ENCODE data around the gene LMX1A. TPM values are rescaled to one million over a fixed set of nuclear protein-coding genes. Genes with fewer than 3 reads are reported as not detected.

The LMX1A gene
- polyA plus RNA-seq, 5 donors, result 0.04 to 0.07 TPM; not detected in 3

DNA sequence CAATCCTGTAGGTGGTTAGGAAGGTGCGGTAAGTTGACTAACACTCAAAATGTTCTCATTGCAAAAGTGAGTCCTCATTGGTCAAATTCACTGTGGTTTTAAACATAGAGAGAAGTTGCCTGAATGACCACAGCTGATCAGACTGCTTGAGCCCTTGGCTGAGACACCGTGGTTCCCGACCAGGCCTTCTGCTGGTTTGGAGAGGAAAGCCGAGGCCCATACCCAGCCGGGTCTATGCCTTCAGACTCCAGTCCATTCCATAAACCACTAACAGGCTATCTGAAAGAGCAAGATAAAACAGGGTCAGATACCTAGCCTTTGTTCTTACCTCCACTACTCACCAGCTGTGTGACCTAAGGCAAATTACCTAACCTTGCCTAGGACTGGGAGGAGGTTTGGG, 133.9 kb downstream of the LMX1A start:
- no peak for DNase-seq

- DNase-seq, result no peak
Measured at GRCh38 chr1:165218731-165219130, 137.8 kb downstream of the LMX1A start.

- DNase-seq, result no peak
Measured at GRCh38 chr1:165217958-165218357, 138.6 kb downstream of the LMX1A start.

DNA sequence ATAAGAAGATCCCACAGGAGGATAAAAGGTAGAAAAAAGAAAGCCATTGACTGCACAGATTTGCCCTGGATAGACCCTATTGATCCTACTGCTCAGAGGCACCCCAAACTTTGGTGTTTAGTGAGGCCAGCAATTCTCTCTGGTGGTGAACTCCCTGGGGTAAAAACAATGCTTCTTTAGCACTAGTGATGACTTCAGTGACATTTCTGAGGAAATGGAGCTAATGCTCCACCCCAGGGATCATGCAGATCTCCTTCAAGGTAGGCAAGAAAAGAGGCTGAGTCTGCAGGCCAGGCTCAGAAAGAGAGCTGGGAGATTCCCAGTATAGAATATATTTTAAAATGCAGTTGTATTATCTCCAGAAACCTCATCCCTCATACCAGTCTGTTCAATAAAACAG, 140.3 kb downstream of the LMX1A start:
- DNase-seq, result no peak

DNA sequence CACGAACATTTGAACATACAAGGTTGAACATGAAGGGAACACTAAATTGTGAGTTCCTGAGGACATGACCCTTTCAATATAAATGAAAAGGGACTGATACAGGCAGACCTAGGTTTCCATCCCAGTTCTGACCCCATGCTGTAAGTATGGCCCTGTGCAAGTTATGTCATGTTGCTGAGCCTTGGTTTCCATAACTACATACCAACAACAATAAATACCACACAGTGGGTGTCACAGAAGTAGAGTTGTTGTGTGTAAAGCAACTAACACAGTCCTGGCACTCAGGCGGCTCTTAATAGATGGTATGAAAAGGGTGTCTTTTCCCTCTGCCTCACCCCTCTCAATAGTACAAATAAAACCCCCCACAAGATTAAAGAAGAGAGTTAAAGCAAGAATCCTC, 140.8 kb downstream of the LMX1A start:
- DNase-seq, result no peak

DNA sequence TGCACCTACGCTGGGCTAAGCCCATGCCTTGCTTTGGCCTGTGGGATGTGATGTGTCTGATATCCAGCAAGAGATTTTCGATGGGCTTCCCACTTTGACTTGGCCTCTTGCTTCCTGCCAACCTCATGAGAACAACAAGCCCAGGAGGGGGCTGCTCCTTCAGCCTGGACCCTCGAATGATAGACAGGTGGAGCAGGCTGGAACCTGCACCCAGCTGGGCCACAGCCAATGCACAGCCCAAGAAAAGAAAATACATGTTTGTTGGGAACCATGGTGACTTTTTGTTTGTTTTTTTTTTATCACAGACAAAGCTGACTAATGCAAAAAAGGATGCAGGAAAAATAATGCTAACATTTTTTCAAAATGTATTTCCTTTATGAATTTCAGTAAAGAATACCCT, 144.3 kb downstream of the LMX1A start:
- DNase-seq, result no peak

GRCh38 chr1:165207853-165208515, 148.5 kb downstream of the LMX1A start:
- DNase-seq, result no peak

DNA sequence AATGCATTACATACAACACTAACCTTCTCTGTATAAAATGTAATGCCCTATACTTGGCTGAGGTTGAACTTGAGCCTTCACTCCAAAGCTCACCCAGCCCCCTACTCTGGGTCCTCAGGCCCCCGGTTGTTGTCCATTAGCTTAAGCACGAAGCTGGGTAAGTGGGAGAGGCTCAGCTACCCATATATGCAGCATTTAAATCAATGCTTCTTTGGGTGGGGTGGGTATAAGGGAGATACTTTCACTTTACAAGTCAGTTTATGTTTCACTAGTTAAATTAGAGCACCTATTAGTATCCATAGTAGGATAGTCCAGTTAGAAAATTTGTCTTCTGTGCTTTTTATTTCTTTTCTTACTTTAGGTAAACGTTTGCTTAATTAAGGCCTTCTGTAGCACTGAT, 151.4 kb downstream of the LMX1A start:
- no peak for DNase-seq

GRCh38 chr1:165204548-165204947, 152.0 kb downstream of the LMX1A start:
- no peak for DNase-seq

GRCh38 chr1:165191087-165191486, 165.4 kb downstream of the LMX1A start:
- no peak for DNase-seq

DNA sequence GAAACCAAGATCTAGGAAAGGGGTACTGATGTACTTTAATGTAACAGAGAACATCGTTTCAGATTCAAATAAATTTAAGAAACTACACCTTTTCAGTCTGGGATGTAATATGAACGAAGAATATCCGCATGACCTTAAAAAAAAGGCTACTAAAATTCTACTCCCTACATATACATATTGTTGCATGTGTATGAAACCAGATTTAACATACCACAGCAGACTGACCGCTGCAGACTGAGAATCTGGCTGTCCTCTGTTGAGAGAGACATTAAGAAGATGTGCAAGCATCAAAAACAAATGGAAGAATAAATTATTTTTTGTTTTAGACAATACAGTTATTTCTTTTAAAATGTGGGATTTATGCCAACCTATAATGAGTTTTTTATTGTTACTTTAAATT, 166.6 kb downstream of the LMX1A start:
- no peak for DNase-seq

DNA sequence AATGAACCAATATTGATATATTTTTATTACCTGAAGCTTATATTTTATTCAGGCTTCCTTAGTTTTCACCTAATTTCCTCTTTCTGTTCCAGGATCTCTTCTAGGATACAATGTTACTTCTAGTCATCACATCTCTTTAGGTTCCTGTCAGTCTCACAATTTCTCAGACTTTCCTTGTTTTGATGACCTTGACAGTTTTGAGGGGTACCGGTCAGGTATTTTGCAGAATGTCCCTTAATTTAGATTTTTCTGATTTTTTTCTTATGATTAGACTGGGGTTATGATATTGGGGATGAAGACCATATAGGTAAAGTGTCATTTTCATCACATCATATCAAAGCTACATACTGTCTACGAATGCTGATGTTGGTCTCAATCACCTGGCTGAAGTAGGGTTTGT, 167.5 kb downstream of the LMX1A start:
- no peak for DNase-seq

- no peak for DNase-seq
Measured at GRCh38 chr1:165187031-165188009, 169.2 kb downstream of the LMX1A start.

GRCh38 chr1:165185161-165185889, 171.2 kb downstream of the LMX1A start:
- DNase-seq, result no peak

- no peak for DNase-seq
Measured at GRCh38 chr1:165182975-165183374, 173.5 kb downstream of the LMX1A start.

DNA sequence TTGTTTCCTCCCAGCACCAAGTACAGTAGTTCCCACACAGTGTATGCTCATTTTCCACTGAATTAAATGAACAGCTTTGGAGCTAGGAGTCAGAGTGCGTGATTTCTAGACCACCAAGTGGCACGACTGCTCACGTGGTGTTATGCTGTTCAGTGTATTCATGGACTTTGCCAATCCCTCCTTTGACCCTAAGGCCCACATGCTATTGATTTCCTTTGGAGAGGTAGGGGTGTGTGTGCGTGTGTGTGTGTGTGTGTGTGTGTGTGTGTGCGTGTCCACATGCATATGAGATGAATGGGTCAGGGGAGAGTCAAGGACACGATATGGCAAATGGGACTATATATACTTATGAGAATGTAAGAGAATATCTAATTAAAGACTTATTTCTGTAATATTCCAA, 177.2 kb downstream of the LMX1A start:
- DNase-seq, result no peak

GRCh38 chr1:165174491-165174890, 182.0 kb downstream of the LMX1A start:
- DNase-seq, result no peak

GRCh38 chr1:165173818-165174217, 182.7 kb downstream of the LMX1A start:
- no peak for DNase-seq

DNA sequence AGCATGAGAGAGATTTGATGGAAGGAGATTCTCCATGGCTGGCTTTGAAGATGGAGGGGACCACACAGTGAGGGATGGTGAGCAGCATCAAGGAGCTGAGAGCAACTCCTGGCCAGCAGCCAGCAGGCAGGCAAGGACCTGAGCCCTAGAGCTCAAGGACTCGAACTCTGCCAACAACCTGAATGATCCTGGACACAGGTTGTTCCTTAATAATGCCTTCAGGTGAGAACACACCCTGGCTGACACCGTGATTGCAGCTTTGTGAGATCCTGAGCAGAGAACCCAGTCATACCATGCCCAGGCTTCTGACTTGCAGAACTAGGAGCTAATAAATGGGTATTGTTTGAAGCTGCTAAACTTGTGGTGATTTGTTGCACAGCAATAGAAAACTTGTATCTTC, 183.1 kb downstream of the LMX1A start:
- DNase-seq, result no peak

DNA sequence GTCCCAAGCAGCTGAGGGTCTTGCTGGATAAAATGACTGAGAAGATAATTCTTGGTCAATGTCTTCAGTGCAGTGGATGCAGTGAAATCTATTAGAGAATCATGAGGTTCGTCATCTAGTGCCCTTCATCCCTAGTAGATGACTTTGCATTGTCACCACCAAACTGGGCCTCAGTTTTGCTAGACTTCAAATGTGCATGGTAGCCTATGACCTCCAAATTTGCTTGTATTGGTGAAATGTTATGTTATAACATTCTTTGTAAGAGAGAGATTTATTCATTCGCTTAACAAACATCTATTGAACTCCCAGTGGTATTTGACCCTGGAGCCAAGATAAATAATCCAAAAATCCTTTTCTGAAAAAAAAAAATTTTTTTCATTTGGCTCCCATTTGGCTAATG, 183.8 kb downstream of the LMX1A start:
- no peak for DNase-seq

- DNase-seq, result no peak
Measured at GRCh38 chr1:165169729-165170128, 186.8 kb downstream of the LMX1A start.

GRCh38 chr1:165169028-165169427, 187.5 kb downstream of the LMX1A start:
- no peak for DNase-seq

- no peak for DNase-seq
Measured at GRCh38 chr1:165168467-165168866, 188.0 kb downstream of the LMX1A start.

Measured in right lung (tissue), 5 donors.